Endothelial cell of umbilical vein (primary cell): ENCODE measurements around the gene ARHGAP42. TPM values are rescaled to one million over a fixed set of nuclear protein-coding genes. Genes with fewer than 3 reads are reported as not detected.
A peak's percentile ranks its signal among the peaks of the same experiment; 100 is the strongest.

ENCODE experiments used
- BruUV-seq: library from RNA; stranded (reverse); fragments of 400-500 nt; replicated peaks from 2 replicates; lab custom pipeline; 2021; lab: Mats Ljungman, UMichigan
- CTCF ChIA-PET: fragments of 300-600, 350-600 bp; sonication (Branson Sonifier 250); formaldehyde crosslinking; loops from one replicate; lab custom pipeline; 2021; ENCODE audit warnings: antibody characterized with exemption, inconsistent platforms; lab: Charles Lee
- POLR2A ChIA-PET: fragments of 300-600, 350-600 bp; sonication (Branson Sonifier 250); formaldehyde crosslinking; loops from one replicate; lab custom pipeline; 2021; ENCODE audit warnings: antibody characterized with exemption, inconsistent platforms; lab: Charles Lee
- DNase-seq: peaks from one replicate; pipeline ENCODE4 v3.0.0-alpha.2; 2011; ENCODE audit warnings: low read depth, low spot score
- FAIRE-seq: peaks from 2 replicates; lab custom pipeline; 2011; peaks lifted over from hg19 to GRCh38; lab: Jason Lieb, UNC
- H2AFZ ChIP-seq: 2 replicates; pipeline ENCODE4 v1.6.0; 2012; ENCODE audit warnings: low read depth, low read length, control low read depth, inconsistent platforms
- H3K27ac ChIP-seq: 2 replicates; pipeline ENCODE4 v1.5.1; 2011; ENCODE audit warnings: low read depth, mild to moderate bottlenecking, control low read depth, low read length, moderate library complexity; ENCODE audit not compliant: insufficient read depth
- H3K27me3 ChIP-seq, 2 experiments: 2 replicates each; pipeline versions ENCODE4 v1.6.0 to v1.6.1; 2011; ENCODE audit warnings: low read length in 2 of 2, mixed read lengths in 1 of 2; ENCODE audit not compliant: control insufficient read depth in 2 of 2, insufficient read depth in 2 of 2
- H3K36me3 ChIP-seq, 2 experiments: 2 replicates in 1 of 2; 3 replicates in 1 of 2; pipeline ENCODE4 v1.5.1; 2011; ENCODE audit warnings: low read length in 2 of 2, mild to moderate bottlenecking in 1 of 2, moderate library complexity in 1 of 2; ENCODE audit not compliant: control insufficient read depth in 2 of 2, insufficient read depth in 2 of 2; ENCODE audit errors: extremely low read depth in 1 of 2
- H3K4me1 ChIP-seq: 3 replicates; pipeline ENCODE4 v1.5.1; 2011; ENCODE audit warnings: mild to moderate bottlenecking, low read length; ENCODE audit not compliant: control insufficient read depth, insufficient read depth; ENCODE audit errors: extremely low read depth
- H3K4me2 ChIP-seq: 2 replicates; pipeline ENCODE4 v1.6.1; 2011; ENCODE audit warnings: low read length, control low read depth, mixed read lengths; ENCODE audit not compliant: insufficient read depth
- H3K4me3 ChIP-seq, 3 experiments: fragments of 200-600 bp in 1 of 3; sonication (generic), shearing (Covaris generic) in 1 of 3; replicated peaks in 1 of 3; 2 replicates each; pipeline ENCODE4 v1.5.1; 2011 to 2016; ENCODE audit warnings: control low read depth in 3 of 3, low read length in 3 of 3, mild to moderate bottlenecking in 2 of 3, inconsistent platforms in 1 of 3, low read depth in 1 of 3, moderate library complexity in 1 of 3; ENCODE audit not compliant: insufficient read depth in 1 of 3
- H3K79me2 ChIP-seq: 2 replicates; pipeline ENCODE4 v1.6.0; 2012; ENCODE audit warnings: low read length, inconsistent platforms; ENCODE audit not compliant: control insufficient read depth, insufficient read depth
- H3K9ac ChIP-seq: replicated peaks from 2 replicates; pipeline ENCODE3; 2011; ENCODE audit warnings: low read length, control low read depth; ENCODE audit not compliant: insufficient read depth; ENCODE audit errors: extremely low read depth
- H3K9me1 ChIP-seq: replicated peaks from 3 replicates; pipeline ENCODE4 v1.6.0; 2011; ENCODE audit warnings: mild to moderate bottlenecking, low read length; ENCODE audit not compliant: control insufficient read depth, insufficient read depth; ENCODE audit errors: extremely low read depth
- H3K9me3 ChIP-seq: replicated peaks from 2 replicates; pipeline ENCODE4 v1.5.1; 2012; ENCODE audit warnings: low read length, inconsistent platforms; ENCODE audit not compliant: control insufficient read depth, insufficient read depth
- H4K20me1 ChIP-seq: replicated peaks from 2 replicates; pipeline ENCODE3; 2011; ENCODE audit warnings: mild to moderate bottlenecking, low read length; ENCODE audit not compliant: control insufficient read depth, insufficient read depth; ENCODE audit errors: extremely low read depth
- dilution Hi-C: fragments of 300-500 bp; cut with MboI; formaldehyde crosslinking; loops from one replicate; pipeline ENCODE4 v1.15.0; 2019; ENCODE audit warnings: low sequenced_read_pairs; ENCODE audit not compliant: extremely low pct_ligation_motif_present
- intact Hi-C: fragments of 100-400 bp; cut with micrococcal nuclease; formaldehyde crosslinking; loops from one replicate; pipeline ENCODE4 v1.10.0; 2022
- polyA plus RNA-seq, 4 experiments: library from polyadenylated mRNA; depleted of rRNA in 3 of 4; stranded (reverse) in 3 of 4; unstranded in 1 of 4; fragments of >200 nt; gene quantifications; 2 replicates each; pipeline versions ENCODE4 v1.2.1 to v1.2.3, GENCODE V29; 2011 to 2012; ENCODE audit warnings: missing spikeins in 1 of 4
- total RNA-seq: library from RNA; stranded (reverse); gene quantifications from 2 replicates; pipeline ENCODE4 v1.2.3, GENCODE V29; 2021
- TF ChIP-seq, protein P1 (sequence below), 2 donors: IDR thresholded peaks; 1 replicate in 1 of 2; 2 replicates in 1 of 2; pipeline ENCODE4 v1.5.1; 2011; ENCODE audit warnings: low read length in 2 of 2, mild to moderate bottlenecking in 2 of 2, moderate library complexity in 2 of 2, control low read depth in 1 of 2, inconsistent platforms in 1 of 2, low read depth in 1 of 2; ENCODE audit not compliant: insufficient read depth in 1 of 2; ENCODE audit errors: extremely low read depth in 1 of 2
- TF ChIP-seq, protein P2 (sequence below): IDR thresholded peaks from 2 replicates; pipeline ENCODE4 v1.6.1; 2011; ENCODE audit not compliant: insufficient read depth, insufficient read length

The ARHGAP42 gene
- total and polyA plus RNA-seq, 2 donors (not counting 3 experiments of a cell fraction or from before 2014, with no cell fraction given), result 1.8 to 2.4 TPM

DNA sequence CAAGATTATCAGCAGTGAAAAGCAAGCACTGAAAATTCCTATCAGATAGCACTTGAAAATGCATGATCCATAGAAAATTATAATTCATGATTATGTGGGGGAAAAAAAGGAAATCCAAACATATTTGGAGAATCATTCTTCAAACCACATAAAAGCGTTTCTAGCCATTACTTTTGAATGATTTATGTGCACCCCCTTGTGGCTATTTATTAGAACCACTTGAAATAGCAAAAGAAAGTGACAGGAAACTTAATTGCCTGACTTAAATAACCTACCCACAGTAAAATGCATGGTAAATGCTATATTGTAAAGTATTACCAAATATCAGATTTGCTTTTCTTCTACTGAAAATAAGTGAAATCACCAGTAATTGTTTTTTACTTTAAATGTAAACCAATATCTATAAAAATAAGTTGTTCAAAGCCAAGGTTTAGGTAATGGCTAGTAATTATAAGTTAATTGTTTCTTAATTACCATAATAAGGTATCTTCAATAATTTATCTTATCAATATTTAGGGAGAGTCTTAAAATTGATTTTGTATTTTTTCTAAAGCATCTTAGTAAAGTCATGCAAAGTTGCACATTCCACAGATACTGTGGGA, 168.5 kb downstream of the ARHGAP42 start:
- POLR2A ChIA-PET, result no interaction called here

More for the DNA sequence above, 168.5 kb downstream of the ARHGAP42 start:
- TF ChIP-seq, protein P1, sequence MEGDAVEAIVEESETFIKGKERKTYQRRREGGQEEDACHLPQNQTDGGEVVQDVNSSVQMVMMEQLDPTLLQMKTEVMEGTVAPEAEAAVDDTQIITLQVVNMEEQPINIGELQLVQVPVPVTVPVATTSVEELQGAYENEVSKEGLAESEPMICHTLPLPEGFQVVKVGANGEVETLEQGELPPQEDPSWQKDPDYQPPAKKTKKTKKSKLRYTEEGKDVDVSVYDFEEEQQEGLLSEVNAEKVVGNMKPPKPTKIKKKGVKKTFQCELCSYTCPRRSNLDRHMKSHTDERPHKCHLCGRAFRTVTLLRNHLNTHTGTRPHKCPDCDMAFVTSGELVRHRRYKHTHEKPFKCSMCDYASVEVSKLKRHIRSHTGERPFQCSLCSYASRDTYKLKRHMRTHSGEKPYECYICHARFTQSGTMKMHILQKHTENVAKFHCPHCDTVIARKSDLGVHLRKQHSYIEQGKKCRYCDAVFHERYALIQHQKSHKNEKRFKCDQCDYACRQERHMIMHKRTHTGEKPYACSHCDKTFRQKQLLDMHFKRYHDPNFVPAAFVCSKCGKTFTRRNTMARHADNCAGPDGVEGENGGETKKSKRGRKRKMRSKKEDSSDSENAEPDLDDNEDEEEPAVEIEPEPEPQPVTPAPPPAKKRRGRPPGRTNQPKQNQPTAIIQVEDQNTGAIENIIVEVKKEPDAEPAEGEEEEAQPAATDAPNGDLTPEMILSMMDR (IDR thresholded peaks at IDR 0.05; ENCODE audit: extremely low read depth in 1 of 2, insufficient read depth in 1 of 2, low read depth in 1 of 2, low read length in 2 of 2), result peak; percentile 36 to 41
- TF ChIP-seq, protein P2, sequence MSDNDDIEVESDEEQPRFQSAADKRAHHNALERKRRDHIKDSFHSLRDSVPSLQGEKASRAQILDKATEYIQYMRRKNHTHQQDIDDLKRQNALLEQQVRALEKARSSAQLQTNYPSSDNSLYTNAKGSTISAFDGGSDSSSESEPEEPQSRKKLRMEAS, result no peak
- Histone ChIP-seq H3K36me3 (no peaks in the 10 kb centered on the region), H3K27ac (no peak overlapping the region), H3K4me1 (no peaks in the 10 kb centered on the region), H3K9me1 (no peaks in the 10 kb centered on the region), H3K4me3 (no peak overlapping the region), H3K27me3 (no peaks in the 10 kb centered on the region), H3K9me3 (no peaks in the 10 kb centered on the region), H2AFZ (no peak overlapping the region), H3K4me2 (no peak overlapping the region), H3K9ac (no peak overlapping the region), H3K79me2 (no peaks in the 10 kb centered on the region), H4K20me1 (no peaks in the 10 kb centered on the region)
- dilution Hi-C loops, result no loop called here
- CTCF ChIA-PET, result interaction anchor here (1.2 to 2.4 kb wide), 3 partner anchors 168 to 278 kb away, joined by 12 to 43 read pairs (median 13); partner anchors contain the start of gene ARHGAP42
- FAIRE-seq (peak; percentile 47), DNase-seq (peak; percentile 61)
- intact Hi-C loops, result loop anchor here (1.0 to 2.0 kb wide), 4 partner anchors 75 to 279 kb away; partner anchors contain the start of gene ARHGAP42
- BruUV-seq, result no TSS peak
